GM18507 (cell line): ENCODE measurements around the gene ARHGAP6.

Experiments
- DNase-seq: peaks from one replicate; pipeline ENCODE4 v3.0.0; 2011; ENCODE audit warnings: low read depth; ENCODE audit not compliant: insufficient read length; ENCODE audit errors: extremely low spot score
- FAIRE-seq: peaks from 2 replicates; lab custom pipeline; 2011; peaks lifted over from hg19 to GRCh38; lab: Jason Lieb, UNC

ARHGAP6 gene, protein sequence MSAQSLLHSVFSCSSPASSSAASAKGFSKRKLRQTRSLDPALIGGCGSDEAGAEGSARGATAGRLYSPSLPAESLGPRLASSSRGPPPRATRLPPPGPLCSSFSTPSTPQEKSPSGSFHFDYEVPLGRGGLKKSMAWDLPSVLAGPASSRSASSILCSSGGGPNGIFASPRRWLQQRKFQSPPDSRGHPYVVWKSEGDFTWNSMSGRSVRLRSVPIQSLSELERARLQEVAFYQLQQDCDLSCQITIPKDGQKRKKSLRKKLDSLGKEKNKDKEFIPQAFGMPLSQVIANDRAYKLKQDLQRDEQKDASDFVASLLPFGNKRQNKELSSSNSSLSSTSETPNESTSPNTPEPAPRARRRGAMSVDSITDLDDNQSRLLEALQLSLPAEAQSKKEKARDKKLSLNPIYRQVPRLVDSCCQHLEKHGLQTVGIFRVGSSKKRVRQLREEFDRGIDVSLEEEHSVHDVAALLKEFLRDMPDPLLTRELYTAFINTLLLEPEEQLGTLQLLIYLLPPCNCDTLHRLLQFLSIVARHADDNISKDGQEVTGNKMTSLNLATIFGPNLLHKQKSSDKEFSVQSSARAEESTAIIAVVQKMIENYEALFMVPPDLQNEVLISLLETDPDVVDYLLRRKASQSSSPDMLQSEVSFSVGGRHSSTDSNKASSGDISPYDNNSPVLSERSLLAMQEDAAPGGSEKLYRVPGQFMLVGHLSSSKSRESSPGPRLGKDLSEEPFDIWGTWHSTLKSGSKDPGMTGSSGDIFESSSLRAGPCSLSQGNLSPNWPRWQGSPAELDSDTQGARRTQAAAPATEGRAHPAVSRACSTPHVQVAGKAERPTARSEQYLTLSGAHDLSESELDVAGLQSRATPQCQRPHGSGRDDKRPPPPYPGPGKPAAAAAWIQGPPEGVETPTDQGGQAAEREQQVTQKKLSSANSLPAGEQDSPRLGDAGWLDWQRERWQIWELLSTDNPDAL (N-terminal part only)

DNA sequence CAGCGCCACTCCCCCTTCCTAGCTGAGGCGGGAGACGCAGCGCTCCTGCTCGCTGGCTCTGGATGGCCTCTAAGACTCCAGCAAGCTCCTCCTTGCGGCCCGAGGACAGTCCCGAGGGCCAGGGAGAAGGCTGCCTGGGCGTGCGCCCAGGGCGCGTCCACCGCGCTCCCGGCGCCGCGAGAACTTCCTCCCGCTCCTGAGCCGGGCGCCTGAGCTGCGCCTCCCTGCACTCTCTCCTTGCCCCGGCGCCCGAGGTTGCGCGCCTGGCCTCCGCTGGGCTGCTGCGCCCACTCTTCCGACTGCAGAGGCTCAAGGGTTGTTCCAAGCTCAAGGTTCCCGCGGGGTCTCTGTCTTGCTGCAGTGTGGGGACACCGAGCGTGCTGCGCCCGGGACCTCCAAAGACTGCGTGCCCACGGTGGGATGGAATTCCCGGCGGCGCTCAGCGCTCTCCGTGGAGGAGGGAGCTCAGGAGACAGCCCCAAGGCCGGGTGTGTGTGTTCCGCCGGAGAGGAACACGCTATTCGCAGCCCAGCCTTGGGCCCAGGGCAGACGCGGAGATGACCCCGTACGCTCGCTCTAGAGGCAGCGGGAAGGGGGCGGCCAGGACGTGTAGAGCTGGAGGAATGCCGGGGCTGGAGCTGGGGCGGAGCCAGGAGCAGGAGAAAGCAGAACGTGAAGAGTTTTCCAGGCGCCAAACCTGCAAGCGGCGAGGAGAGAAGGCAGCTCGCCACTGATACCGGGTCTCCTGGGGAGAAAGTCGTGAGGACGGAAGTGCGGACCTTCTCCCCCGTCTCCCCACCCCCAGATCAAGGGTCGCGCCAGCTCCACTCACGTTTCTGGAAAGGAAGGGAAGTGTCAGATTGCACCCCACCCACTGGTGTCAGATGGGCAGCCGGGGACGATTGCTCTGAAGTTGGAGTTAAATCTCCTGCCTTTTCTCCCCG lies at the start of gene ARHGAP6:
ARHGAP6 (minus strand) TSS at position 753 of the 944 bp plus-strand sequence. CDS start 1,092 bp downstream, outside the sequence.
- FAIRE-seq (no peak), DNase-seq (no peak)

DNA sequence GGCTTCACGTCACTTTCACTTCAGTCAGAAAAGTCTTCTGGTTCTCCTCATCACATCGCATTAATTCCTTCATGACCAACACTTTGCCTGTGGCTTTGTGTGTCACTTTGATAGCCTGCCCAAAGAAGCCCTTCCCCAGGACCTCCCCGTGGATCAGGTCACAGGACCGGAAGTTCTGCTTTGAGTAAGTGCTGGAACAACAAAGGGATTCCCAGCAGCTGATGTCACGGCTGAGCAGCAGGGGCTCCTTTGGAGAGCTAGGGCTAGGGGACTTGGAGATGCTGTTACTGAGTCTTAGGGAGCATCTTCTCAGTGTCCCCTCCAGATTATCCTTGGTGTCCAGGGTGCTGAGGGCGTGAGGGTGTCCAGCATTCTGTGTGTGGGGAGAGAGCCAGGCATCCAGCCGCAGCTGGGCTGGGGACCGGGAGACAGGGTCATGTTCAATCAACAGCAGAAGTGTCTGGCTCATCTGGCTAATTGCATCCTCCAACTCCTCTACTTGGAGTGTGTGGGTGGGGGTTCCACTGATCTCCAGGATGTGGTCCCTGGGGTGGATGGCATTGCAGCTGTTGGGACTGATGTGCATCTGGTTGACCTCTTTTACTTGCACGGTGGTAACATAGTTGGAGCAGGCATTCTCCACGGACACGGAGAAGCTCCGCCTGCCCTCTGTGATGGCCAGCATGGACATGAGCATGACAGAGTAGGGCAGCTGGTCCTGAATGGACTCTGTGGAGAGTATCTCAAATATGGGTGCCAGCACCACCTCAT lies 39.2 kb upstream of the ARHGAP6 start:
- DNase-seq = no peak

DNA sequence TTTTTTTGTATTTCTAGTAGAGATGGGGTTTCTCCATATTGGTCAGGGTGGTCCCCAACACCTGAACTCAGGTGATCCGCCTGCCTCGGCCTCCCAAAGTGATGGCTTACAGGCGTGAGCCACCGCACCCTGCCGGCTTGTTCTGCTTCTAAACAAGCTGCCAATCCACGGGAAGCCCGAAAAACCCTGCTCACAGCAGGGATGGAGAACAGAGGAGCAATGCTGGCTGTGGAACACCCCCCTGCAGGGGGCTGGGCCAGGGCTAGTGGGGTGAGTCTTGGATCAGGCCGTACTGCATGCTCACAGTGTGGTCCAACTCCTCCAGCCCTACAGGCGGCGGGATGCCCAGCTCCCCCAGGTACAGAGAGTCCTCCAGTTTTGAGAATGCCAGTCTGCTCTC lies 38.1 kb upstream of the ARHGAP6 start:
- FAIRE-seq = no peak
- no peak for DNase-seq

More for the DNA sequence above, 39.2 kb upstream of the ARHGAP6 start:
- FAIRE-seq = no peak

DNA sequence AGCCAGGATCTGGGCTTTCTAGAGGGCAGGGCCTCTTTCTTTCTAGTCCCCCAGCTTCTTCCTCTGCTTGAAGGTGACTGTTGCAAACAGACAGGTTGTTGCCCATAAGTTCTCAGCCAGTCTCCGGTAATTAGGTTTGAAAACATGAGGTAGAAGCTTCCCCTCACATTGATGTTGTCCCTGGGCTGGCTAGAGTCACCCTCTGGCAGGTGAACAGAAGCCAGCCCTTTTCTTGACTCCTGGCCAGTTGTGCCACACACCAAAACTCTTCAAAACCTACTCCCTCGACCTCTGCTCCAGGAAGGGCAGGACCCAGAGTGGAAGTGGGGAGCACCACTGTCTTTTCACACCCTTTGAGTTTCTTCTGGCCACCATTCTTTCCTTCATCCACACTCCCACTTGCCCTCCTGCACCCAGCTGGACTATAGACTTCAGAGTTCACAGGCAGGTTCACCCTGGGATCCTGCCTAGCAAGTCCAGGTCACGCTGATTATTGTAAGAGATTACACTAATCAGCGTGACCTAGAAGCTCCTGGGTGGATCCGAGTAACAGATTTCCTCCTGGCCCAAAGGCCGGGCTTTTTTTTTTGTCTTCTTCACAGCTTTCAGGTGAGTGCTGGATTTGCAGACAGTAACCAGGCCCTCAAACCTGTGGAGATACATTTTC lies 37.4 kb upstream of the ARHGAP6 start:
- DNase-seq (no peak), FAIRE-seq (no peak)

DNA sequence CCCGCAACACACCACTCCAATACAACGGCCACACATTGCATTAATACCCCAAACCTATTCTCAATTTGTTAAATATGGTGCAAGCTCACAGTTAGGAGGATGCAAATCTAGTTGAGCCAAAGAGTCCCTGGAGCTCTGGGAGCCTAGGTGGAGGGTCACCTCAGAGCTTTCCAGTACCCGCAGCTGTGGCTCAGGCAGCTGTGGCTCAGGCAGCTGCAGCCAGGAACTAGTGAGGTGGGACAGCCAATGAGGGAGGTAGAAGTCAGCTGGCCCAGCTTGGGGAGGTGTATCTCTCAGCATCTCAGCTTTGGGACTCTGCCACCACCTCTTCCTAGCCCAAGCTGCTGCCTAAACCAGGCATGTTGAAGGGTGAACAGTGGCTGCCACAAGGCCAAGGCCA lies 36.7 kb upstream of the ARHGAP6 start:
- FAIRE-seq (no peak), DNase-seq (no peak)

DNA sequence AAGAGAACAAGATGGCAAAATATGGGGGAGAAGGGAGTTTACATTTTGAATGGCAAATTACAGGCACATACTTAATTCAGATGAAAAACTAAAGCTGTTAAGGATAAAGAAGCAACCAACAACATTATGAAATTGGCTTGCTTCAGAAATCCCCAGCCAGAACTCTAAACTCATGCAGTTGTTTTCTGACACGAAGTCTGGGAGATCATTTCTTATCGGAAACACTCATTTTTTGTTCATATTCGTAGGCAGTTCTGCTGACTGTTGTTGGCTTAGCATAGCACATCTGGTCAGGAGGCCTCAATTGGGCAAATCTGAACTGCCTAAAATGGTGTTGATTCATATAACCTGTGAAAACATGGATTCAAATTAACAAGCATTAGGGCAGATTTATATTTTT lies 33.0 kb upstream of the ARHGAP6 start:
- no peak for FAIRE-seq
- no peak for DNase-seq

DNA sequence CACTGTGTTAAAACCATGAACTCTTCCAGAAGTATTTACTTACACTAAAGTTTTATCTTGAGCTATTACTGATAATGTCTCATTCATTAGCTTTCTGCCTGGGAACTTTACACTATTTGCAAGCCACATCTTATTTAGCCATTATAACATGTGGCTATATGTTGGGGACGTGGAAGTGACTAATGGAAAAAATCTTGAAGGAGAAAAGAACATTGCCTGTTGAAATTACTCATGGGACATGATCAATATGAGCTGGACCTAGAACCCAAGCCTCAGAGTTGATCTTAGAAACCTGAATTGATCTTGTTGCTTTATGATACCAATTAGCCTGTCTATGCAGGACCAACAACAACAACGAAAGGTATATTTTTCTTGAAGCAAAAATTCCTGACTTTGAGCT lies 22.5 kb upstream of the ARHGAP6 start:
- DNase-seq (no peak), FAIRE-seq (peak; percentile 12)

DNA sequence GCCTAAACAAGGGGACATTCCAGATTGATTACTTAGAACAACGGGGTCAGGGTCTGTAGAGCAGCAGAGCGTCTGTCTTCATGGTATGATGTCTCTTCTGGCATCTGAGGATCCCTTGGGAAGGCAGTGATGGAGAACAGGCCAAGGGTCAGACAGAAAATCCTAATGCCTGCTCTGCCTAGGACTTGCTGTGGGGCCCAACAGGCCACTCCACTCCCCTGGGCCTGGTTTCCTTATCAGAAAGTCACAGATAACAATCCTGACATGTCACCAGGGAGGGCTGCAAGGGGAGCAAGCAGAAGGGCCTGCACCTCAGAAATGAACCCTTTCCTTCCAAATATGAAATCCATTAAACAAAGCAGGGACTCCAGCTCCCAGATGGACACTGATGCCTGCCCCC lies 21.4 kb upstream of the ARHGAP6 start:
- no peak for DNase-seq
- FAIRE-seq = no peak

DNA sequence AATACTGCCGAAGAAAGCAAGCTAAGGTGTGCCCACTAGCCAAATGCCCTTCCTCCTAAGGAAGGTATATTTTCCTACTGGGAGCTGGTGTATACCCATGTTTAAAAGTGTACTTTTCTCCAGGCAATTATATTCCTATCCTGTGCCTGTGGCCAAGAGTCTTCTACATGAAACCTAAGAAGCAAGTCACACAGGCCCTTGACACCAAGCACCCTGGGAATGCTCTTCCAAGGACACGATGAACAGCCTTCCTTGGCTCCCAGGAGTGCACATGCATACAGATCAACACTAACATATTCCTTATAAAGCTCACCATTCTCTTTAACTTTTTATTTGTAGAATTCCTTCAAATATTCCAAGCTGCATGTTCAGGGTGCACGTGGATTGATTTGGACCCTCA lies 17.3 kb upstream of the ARHGAP6 start:
- FAIRE-seq (no peak), DNase-seq (no peak)

DNA sequence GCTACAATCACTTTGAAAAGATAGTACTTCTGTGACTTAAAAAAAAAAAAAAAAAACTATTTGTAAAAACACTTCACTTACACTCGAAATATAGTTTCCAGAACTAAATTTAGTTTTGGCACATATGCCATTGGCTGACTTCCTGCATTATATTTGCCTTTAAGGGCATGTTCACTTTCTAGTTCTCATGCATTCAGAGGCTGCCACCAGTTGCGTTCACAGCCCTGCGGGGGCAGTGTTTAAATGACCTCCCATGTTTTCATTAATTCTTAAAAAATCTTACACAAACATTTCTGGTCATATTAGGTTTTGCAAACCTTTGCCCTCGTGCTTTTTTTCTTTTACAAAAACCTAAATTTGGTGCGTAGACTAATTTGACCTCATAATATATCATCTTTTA lies 12.4 kb upstream of the ARHGAP6 start:
- DNase-seq = no peak
- FAIRE-seq = no peak

DNA sequence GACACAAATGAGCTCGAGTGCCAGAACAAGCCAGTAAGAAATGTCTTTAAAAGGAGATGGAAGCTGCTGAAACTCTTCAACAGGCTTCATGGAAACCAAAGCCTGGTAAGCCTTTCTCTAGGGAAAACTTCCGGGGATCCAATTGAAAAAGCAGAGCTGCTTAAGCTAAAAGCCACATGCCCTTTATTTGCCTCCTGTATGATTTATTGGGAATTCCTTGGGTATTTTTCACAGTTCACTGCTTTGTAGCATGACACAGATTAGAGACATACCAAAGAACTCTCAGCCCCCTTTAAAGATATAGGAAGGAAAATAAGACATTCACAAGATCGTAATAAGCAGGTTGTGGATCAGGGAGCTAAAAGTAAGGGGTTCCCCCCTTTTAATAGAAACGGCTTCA lies 6.5 kb upstream of the ARHGAP6 start:
- no peak for DNase-seq
- FAIRE-seq = peak; percentile 18

DNA sequence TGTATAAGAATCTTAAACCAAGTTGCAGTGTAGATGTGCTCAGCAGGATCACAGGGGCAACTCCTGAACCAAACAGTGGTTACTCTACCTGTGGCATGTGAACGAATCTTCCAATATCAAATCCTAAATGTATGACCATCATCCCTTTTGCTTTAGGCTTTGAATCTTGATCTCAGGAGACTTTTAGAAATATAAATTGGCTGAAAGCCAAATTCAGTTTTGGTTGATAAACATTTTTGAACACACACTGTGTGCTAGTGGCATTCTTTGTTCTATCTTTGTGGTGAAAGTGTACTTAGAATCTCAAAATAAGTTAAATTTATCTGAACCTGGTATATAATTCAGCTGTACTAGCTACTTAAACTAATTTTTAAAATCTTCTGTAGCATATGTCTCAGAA lies 4.6 kb upstream of the ARHGAP6 start:
- FAIRE-seq = no peak
- no peak for DNase-seq

DNA sequence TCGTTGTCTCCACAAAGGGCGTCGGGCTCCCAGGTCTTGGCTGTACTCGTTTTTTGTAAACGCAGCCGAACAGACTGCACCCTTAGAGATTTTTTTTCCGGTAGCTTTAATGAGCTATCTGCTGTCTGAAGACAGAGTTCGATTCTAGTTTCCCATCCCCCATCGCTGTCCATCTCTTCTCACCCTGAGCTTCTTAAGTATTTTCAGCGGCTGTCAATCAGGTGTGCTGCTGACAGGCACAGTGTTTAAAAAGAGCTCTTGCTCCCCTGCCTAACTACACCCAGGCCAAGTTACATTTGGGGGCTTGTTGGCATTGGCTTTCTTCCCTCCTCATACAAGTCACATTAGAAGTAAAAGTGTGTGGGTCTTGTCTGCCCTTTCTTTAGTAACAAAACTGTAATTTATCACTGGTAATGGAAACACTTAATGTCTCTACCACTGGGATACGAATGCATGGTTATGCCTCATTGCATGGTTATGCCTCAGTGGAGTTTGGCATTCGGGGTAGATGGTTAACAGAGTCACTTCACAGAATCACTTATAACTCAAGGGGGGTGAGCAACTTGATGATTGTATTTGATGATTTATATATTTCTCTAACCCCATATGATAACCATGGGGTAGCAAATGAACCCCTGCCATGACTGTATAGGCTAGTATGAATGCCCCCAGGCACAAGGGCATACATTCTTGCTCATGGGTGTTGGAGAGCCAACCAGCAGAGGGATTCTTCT lies 1.4 kb upstream of the ARHGAP6 start:
- no peak for DNase-seq

DNA sequence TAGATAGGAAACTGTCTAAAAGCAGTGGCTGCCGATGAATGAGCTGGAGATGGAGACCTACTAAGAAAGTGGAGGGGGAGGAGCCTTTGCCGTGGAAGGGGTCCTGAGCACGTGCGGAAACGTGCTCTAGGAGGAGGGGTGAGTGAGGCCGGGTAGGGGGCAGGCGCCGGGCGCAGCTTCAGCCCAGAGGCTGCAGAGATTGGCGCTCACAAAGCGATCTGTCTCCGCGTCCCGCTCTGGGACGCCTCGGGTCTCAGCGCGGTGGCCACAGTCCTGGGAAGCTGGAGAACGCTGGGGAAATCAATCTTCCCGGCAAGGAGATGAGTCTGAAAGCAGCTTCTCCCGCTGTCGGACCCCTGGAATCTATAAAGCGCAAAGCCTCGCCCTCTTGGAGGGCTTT lies 444 bp upstream of the ARHGAP6 start:
- DNase-seq = no peak
- no peak for FAIRE-seq

More for the DNA sequence above, 1.4 kb upstream of the ARHGAP6 start:
- FAIRE-seq = peak; percentile 35

DNA sequence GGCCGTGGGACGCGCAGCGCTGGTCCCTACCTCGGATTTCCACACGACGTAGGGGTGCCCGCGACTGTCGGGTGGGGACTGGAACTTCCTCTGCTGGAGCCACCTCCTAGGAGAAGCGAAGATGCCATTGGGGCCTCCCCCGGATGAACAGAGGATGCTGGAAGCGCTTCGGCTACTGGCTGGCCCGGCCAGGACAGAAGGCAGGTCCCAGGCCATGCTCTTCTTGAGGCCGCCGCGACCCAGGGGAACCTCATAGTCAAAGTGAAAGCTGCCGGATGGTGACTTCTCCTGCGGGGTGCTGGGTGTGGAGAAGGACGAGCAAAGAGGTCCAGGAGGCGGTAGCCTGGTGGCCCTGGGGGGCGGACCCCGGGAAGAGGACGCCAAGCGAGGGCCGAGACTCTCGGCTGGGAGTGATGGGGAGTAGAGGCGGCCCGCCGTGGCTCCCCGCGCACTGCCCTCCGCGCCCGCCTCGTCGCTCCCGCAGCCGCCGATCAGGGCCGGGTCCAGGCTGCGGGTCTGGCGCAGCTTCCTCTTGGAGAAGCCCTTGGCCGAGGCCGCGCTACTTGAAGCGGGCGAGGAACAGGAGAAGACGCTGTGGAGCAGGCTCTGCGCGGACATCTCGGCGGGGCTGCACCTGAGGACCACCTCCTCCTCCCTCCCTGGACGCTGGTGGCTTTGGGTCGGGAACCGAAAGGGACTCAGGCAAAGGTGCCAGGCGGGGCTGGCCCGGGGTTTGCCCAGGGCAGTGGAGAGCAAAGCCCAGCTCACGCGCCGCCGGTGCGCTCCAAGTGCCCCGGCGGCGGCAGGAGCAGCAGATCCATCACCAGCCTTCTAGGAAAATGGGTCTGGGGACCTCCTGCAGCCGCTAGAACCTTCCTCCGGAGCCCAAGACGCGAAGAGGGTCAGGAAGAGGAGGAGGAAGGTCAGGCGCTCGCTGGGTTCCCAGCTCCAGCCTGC lies 1.2 kb downstream of the ARHGAP6 start:
- FAIRE-seq = no peak

DNA sequence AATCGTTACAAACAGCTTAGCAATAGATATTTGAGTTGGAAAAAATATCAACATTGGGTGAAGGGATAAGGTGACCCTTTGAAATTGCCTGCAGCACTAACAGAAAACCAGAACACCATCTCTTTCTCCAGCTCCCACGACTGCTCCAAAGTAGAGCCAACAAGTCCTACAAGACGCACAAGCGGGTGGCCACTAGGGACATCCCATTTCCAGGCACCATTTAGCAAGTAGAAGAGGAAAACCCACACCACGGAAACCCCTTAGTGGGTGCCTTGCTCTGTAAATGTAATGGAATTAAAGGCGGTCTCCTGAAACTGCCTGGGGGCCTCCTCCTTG lies 1.9 kb downstream of the ARHGAP6 start:
- DNase-seq (no peak), FAIRE-seq (no peak)

More for the DNA sequence above, 1.2 kb downstream of the ARHGAP6 start:
- DNase-seq = no peak
